Effector memory CD4-positive, alpha-beta T cell (primary cell): ENCODE results near the gene AKNA.

ENCODE experiments used
- DNase-seq, 3 donors: peaks; one replicate each; pipeline ENCODE4 v3.0.0-alpha.2; 2020
- H3K27ac ChIP-seq: 2 replicates; pipeline ENCODE4 v1.7.0; 2013; ENCODE audit warnings: mild to moderate bottlenecking, low read length, moderate library complexity; ENCODE audit not compliant: insufficient read depth, poor library complexity, severe bottlenecking
- H3K27me3 ChIP-seq: replicated peaks from 2 replicates; pipeline ENCODE4 v1.7.0; 2013; ENCODE audit warnings: mild to moderate bottlenecking, low read length; ENCODE audit not compliant: insufficient read depth, control insufficient read depth, poor library complexity, severe bottlenecking
- H3K36me3 ChIP-seq: 2 replicates; pipeline ENCODE4 v1.7.0; 2013; ENCODE audit warnings: mild to moderate bottlenecking, low read length, moderate library complexity; ENCODE audit not compliant: control insufficient read depth, insufficient read depth
- H3K4me1 ChIP-seq: 2 replicates; pipeline ENCODE4 v1.7.0; 2013; ENCODE audit warnings: low read length, mild to moderate bottlenecking; ENCODE audit not compliant: control insufficient read depth, insufficient read depth, poor library complexity, severe bottlenecking
- H3K4me3 ChIP-seq: 2 replicates; pipeline ENCODE4 v1.7.0; 2013; ENCODE audit warnings: low read length, low read depth, mild to moderate bottlenecking; ENCODE audit not compliant: insufficient read depth, poor library complexity, severe bottlenecking
- H3K9me3 ChIP-seq: 2 replicates; pipeline ENCODE4 v1.7.0; 2013; ENCODE audit warnings: mild to moderate bottlenecking, low read length, moderate library complexity; ENCODE audit not compliant: control insufficient read depth

The AKNA gene

GRCh38 chr9:114371973-114372917, 15.5 kb downstream of the AKNA start:
- DNase-seq = peak in 2 of 3 donors; percentile 41 to 44
- no peaks in the 10 kb centered on the region for H3K27me3 ChIP-seq
- peaks cover 51% of the 10 kb centered on the region for H3K36me3 ChIP-seq
- peaks cover 92% of the 10 kb centered on the region for H3K4me1 ChIP-seq
- H3K9me3 ChIP-seq = no peaks in the 10 kb centered on the region
- peak overlapping the region; percentile 75 for H3K27ac ChIP-seq
- peak overlapping the region; percentile 43 for H3K4me3 ChIP-seq

GRCh38 chr9:114371343-114371944, 16.3 kb downstream of the AKNA start:
- peaks cover 92% of the 10 kb centered on the region for H3K4me1 ChIP-seq
- H3K27ac ChIP-seq = peak overlapping the region; percentile 75
- H3K4me3 ChIP-seq = peak overlapping the region; percentile 43
- no peak for DNase-seq
- H3K27me3 ChIP-seq = no peaks in the 10 kb centered on the region
- peaks cover 43% of the 10 kb centered on the region for H3K36me3 ChIP-seq
- no peaks in the 10 kb centered on the region for H3K9me3 ChIP-seq

- H3K27ac ChIP-seq = peak overlapping the region; percentile 75
- H3K4me3 ChIP-seq = no peak overlapping the region
- peaks cover 40% of the 10 kb centered on the region for H3K36me3 ChIP-seq
- DNase-seq = no peak
- H3K4me1 ChIP-seq = peaks cover 97% of the 10 kb centered on the region
- H3K27me3 ChIP-seq = no peaks in the 10 kb centered on the region
- no peaks in the 10 kb centered on the region for H3K9me3 ChIP-seq
These were observed 16.8 kb downstream of the AKNA start for GRCh38 chr9:114370968-114371320.

GRCh38 chr9:114370251-114370967, 17.4 kb downstream of the AKNA start:
- Histone ChIP-seq H3K4me3 (no peak overlapping the region), H3K36me3 (peaks cover 40% of the 10 kb centered on the region), H3K27me3 (no peaks in the 10 kb centered on the region), H3K4me1 (peaks cover 98% of the 10 kb centered on the region), H3K27ac (peak overlapping the region; percentile 75), H3K9me3 (no peaks in the 10 kb centered on the region)
- no peak for DNase-seq

- no peak overlapping the region for H3K4me3 ChIP-seq
- peaks cover 38% of the 10 kb centered on the region for H3K36me3 ChIP-seq
- DNase-seq = no peak
- peak overlapping the region; percentile 75 for H3K27ac ChIP-seq
- no peaks in the 10 kb centered on the region for H3K27me3 ChIP-seq
- H3K9me3 ChIP-seq = no peaks in the 10 kb centered on the region
- peaks cover 97% of the 10 kb centered on the region for H3K4me1 ChIP-seq
These were observed 18.3 kb downstream of the AKNA start for GRCh38 chr9:114369216-114370130.

GRCh38 chr9:114367772-114368569, 19.8 kb downstream of the AKNA start:
- peak overlapping the region; percentile 61 for H3K27ac ChIP-seq
- no peak overlapping the region for H3K4me3 ChIP-seq
- peaks cover 49% of the 10 kb centered on the region for H3K36me3 ChIP-seq
- peaks cover 97% of the 10 kb centered on the region for H3K4me1 ChIP-seq
- H3K27me3 ChIP-seq = no peaks in the 10 kb centered on the region
- no peak for DNase-seq
- H3K9me3 ChIP-seq = no peaks in the 10 kb centered on the region

GRCh38 chr9:114367366-114367765, 20.4 kb downstream of the AKNA start:
- Histone ChIP-seq H3K4me3 (no peak overlapping the region), H3K27ac (peak overlapping the region; percentile 61), H3K9me3 (no peaks in the 10 kb centered on the region), H3K27me3 (no peaks in the 10 kb centered on the region), H3K36me3 (peaks cover 55% of the 10 kb centered on the region), H3K4me1 (peaks cover 95% of the 10 kb centered on the region)
- DNase-seq = no peak

GRCh38 chr9:114366334-114367128, 21.3 kb downstream of the AKNA start:
- peak in 1 of 3 donors; percentile 48 for DNase-seq
- Histone ChIP-seq H3K36me3 (peaks cover 63% of the 10 kb centered on the region), H3K4me3 (peak overlapping the region; percentile 3), H3K27me3 (no peaks in the 10 kb centered on the region), H3K4me1 (peaks cover 93% of the 10 kb centered on the region), H3K27ac (peak overlapping the region; percentile 61), H3K9me3 (no peaks in the 10 kb centered on the region)
